Jurkat, Clone E6-1 (cell line): ENCODE results near the gene WFIKKN1.

Experiments used
- DNase-seq: peaks from one replicate; pipeline ENCODE4 v3.0.0-alpha.2; 2011; ENCODE audit warnings: low read depth, low spot score
- H3K4me3 ChIP-seq: 2 replicates; pipeline ENCODE4 v1.5.1; 2011; ENCODE audit warnings: mild to moderate bottlenecking, low read length, control low read depth, moderate library complexity

The WFIKKN1 gene

GRCh38 chr16:617855-618254, 12.9 kb upstream of the WFIKKN1 start:
- no peak for DNase-seq
- no peak overlapping the region for H3K4me3 ChIP-seq

GRCh38 chr16:619476-620100, 11.2 kb upstream of the WFIKKN1 start:
- no peak overlapping the region for H3K4me3 ChIP-seq
- no peak for DNase-seq

- DNase-seq = no peak
- no peak overlapping the region for H3K4me3 ChIP-seq
Measured at GRCh38 chr16:620700-621525, 9.9 kb upstream of the WFIKKN1 start.

GRCh38 chr16:621526-622105, 9.2 kb upstream of the WFIKKN1 start:
- DNase-seq = no peak
- no peak overlapping the region for H3K4me3 ChIP-seq

- no peak for DNase-seq
- H3K4me3 ChIP-seq = no peak overlapping the region
Measured at GRCh38 chr16:622920-623280, 7.9 kb upstream of the WFIKKN1 start.

- H3K4me3 ChIP-seq = no peak overlapping the region
- no peak for DNase-seq
Measured at GRCh38 chr16:624526-625070, 6.2 kb upstream of the WFIKKN1 start.

GRCh38 chr16:625117-625976, 5.4 kb upstream of the WFIKKN1 start:
- no peak overlapping the region for H3K4me3 ChIP-seq
- no peak for DNase-seq

- H3K4me3 ChIP-seq = no peak overlapping the region
- DNase-seq = no peak
Measured at GRCh38 chr16:625977-626765, 4.6 kb upstream of the WFIKKN1 start.

GRCh38 chr16:626787-627453, 3.9 kb upstream of the WFIKKN1 start:
- no peak for DNase-seq
- no peak overlapping the region for H3K4me3 ChIP-seq

- DNase-seq = no peak
Measured at GRCh38 chr16:627454-628239, 3.1 kb upstream of the WFIKKN1 start.

GRCh38 chr16:628321-629061, 2.3 kb upstream of the WFIKKN1 start:
- DNase-seq = no peak

More at GRCh38 chr16:627454-628239, 3.1 kb upstream of the WFIKKN1 start:
- H3K4me3 ChIP-seq = no peak overlapping the region

GRCh38 chr16:629185-629832, 1.5 kb upstream of the WFIKKN1 start:
- no peak for DNase-seq
- no peak overlapping the region for H3K4me3 ChIP-seq

More at GRCh38 chr16:628321-629061, 2.3 kb upstream of the WFIKKN1 start:
- H3K4me3 ChIP-seq = no peak overlapping the region

- DNase-seq = no peak
- H3K4me3 ChIP-seq = no peak overlapping the region
Measured at GRCh38 chr16:629833-630248, 944 bp upstream of the WFIKKN1 start.

- DNase-seq = no peak
- H3K4me3 ChIP-seq = no peak overlapping the region
Measured at GRCh38 chr16:630249-630814, 453 bp upstream of the WFIKKN1 start.

GRCh38 chr16:631808-632358, 1.1 kb downstream of the WFIKKN1 start:
- H3K4me3 ChIP-seq = no peak overlapping the region
- DNase-seq = no peak
